Fibroblast of upper back skin (primary cell): ENCODE results near the gene TGFBI.
A peak's percentile ranks its signal among the peaks of the same experiment; 100 is the strongest.

Source experiments
- DNase-seq: peaks from one replicate; pipeline ENCODE4 v3.0.0-alpha.2; 2013

Gene TGFBI

GRCh38 chr5:136048966-136049365 is 20.2 kb downstream of the TGFBI start:
- no peak for DNase-seq

GRCh38 chr5:136051486-136052220 is 22.9 kb downstream of the TGFBI start:
- no peak for DNase-seq

- no peak for DNase-seq
Measured at GRCh38 chr5:136052692-136053335, 24.0 kb downstream of the TGFBI start.

GRCh38 chr5:136053336-136054141 is 24.8 kb downstream of the TGFBI start:
- DNase-seq, result peak; percentile 95

- DNase-seq, result peak; percentile 75
Measured at GRCh38 chr5:136054142-136055019, 25.6 kb downstream of the TGFBI start.

- DNase-seq, result no peak
Measured at GRCh38 chr5:136055612-136056309, 27.0 kb downstream of the TGFBI start.

- DNase-seq, result no peak
Measured at GRCh38 chr5:136056336-136056735, 27.5 kb downstream of the TGFBI start.

- no peak for DNase-seq
Measured at GRCh38 chr5:136056771-136057335, 28.1 kb downstream of the TGFBI start.

GRCh38 chr5:136057401-136058038 is 28.7 kb downstream of the TGFBI start:
- DNase-seq, result no peak

- peak; percentile 99 for DNase-seq
Measured at GRCh38 chr5:136058039-136058971, 29.5 kb downstream of the TGFBI start.

GRCh38 chr5:136058972-136059354 is 30.2 kb downstream of the TGFBI start:
- DNase-seq, result no peak

GRCh38 chr5:136060963-136061362 is 32.2 kb downstream of the TGFBI start:
- no peak for DNase-seq

- DNase-seq, result no peak
Measured at GRCh38 chr5:136061630-136062365, 33.0 kb downstream of the TGFBI start.

- no peak for DNase-seq
Measured at GRCh38 chr5:136062366-136063274, 33.8 kb downstream of the TGFBI start.

GRCh38 chr5:136063778-136064465 is 35.1 kb downstream of the TGFBI start:
- DNase-seq, result no peak

GRCh38 chr5:136064510-136064909 is 35.7 kb downstream of the TGFBI start:
- DNase-seq, result peak; percentile 51

- peak; percentile 30 for DNase-seq
Measured at GRCh38 chr5:136065588-136065987, 36.8 kb downstream of the TGFBI start.
